Nephron progenitor cell (in vitro differentiated cells): ENCODE data around the gene LMO3.

Experiments used
- DNase-seq: peaks from one replicate; pipeline ENCODE4 v3.0.0; 2021
- H3K27ac Mint-ChIP-seq: 2 replicates; pipeline ENCODE4 v1.8.0; 2021; ENCODE audit warnings: mild to moderate bottlenecking, moderate library complexity, mixed read lengths
- H3K27me3 Mint-ChIP-seq: 2 replicates; pipeline ENCODE4 v1.8.0; 2021; ENCODE audit warnings: mild to moderate bottlenecking, low read depth, mixed read lengths; ENCODE audit not compliant: poor library complexity
- H3K36me3 Mint-ChIP-seq: 2 replicates; pipeline ENCODE4 v1.8.0; 2021; ENCODE audit warnings: low read depth, mixed read lengths
- H3K4me1 Mint-ChIP-seq: 2 replicates; pipeline ENCODE4 v1.8.0; 2021; ENCODE audit warnings: mixed read lengths
- H3K4me3 Mint-ChIP-seq: 2 replicates; pipeline ENCODE4 v1.8.0; 2021; ENCODE audit warnings: mild to moderate bottlenecking, moderate library complexity, mixed read lengths
- H3K9me3 Mint-ChIP-seq: 2 replicates; pipeline ENCODE4 v1.8.0; 2021; ENCODE audit warnings: mild to moderate bottlenecking, moderate library complexity, mixed read lengths
- CTCF ChIP-seq: fragments of 200-600 bp; sonication (generic); IDR thresholded peaks from 2 replicates; pipeline ENCODE4 v1.5.0; 2021; ENCODE audit warnings: antibody characterized with exemption

The LMO3 gene

GRCh38 chr12:16606117-16606200, at the start of gene LMO3:
Gene LMO3, minus strand, starts transcription at chr12:16606162. Its CDS starts 5,302 bp downstream, at chr12:16600860.
- Mint-ChIP-seq H3K36me3 (no peaks in the 10 kb centered on the region), H3K4me1 (peaks cover 78% of the 10 kb centered on the region), H3K27me3 (peaks cover 69% of the 10 kb centered on the region)

GRCh38 chr12:16636435-16637055, 30.6 kb upstream of the LMO3 start:
- H3K27ac Mint-ChIP-seq = no peak overlapping the region
- H3K9me3 Mint-ChIP-seq = peaks cover 4% of the 10 kb centered on the region
- H3K4me1 Mint-ChIP-seq = no peaks in the 10 kb centered on the region
- H3K27me3 Mint-ChIP-seq = no peaks in the 10 kb centered on the region
- no peak overlapping the region for H3K4me3 Mint-ChIP-seq
- TF ChIP-seq CTCF = no peak
- H3K36me3 Mint-ChIP-seq = no peaks in the 10 kb centered on the region
- no peak for DNase-seq

More at GRCh38 chr12:16606117-16606200, at the start of gene LMO3:
- H3K27ac Mint-ChIP-seq = peak within 1 kb of the TSS; percentile 1
- peak within 1 kb of the TSS; percentile 92 for H3K4me3 Mint-ChIP-seq
- no peak for DNase-seq
- H3K9me3 Mint-ChIP-seq = no peaks in the 10 kb centered on the region
- no peak for TF ChIP-seq CTCF

- DNase-seq = no peak
- no peak overlapping the region for H3K27ac Mint-ChIP-seq
- H3K36me3 Mint-ChIP-seq = no peaks in the 10 kb centered on the region
- TF ChIP-seq CTCF = no peak
- no peaks in the 10 kb centered on the region for H3K27me3 Mint-ChIP-seq
- no peak overlapping the region for H3K4me3 Mint-ChIP-seq
- no peaks in the 10 kb centered on the region for H3K9me3 Mint-ChIP-seq
- H3K4me1 Mint-ChIP-seq = no peaks in the 10 kb centered on the region
Observed at GRCh38 chr12:16634786-16635185, 28.8 kb upstream of the LMO3 start.

- Mint-ChIP-seq H3K27ac (no peak overlapping the region), H3K27me3 (no peaks in the 10 kb centered on the region)
Observed at GRCh38 chr12:16626991-16627390, 21.0 kb upstream of the LMO3 start.

GRCh38 chr12:16622338-16622737, 16.4 kb upstream of the LMO3 start:
- DNase-seq = no peak
- no peaks in the 10 kb centered on the region for H3K27me3 Mint-ChIP-seq
- no peak overlapping the region for H3K4me3 Mint-ChIP-seq
- H3K36me3 Mint-ChIP-seq = no peaks in the 10 kb centered on the region
- no peak overlapping the region for H3K27ac Mint-ChIP-seq
- no peak for TF ChIP-seq CTCF
- H3K9me3 Mint-ChIP-seq = no peaks in the 10 kb centered on the region
- H3K4me1 Mint-ChIP-seq = no peaks in the 10 kb centered on the region

More at GRCh38 chr12:16626991-16627390, 21.0 kb upstream of the LMO3 start:
- Mint-ChIP-seq H3K9me3 (no peaks in the 10 kb centered on the region), H3K4me1 (no peaks in the 10 kb centered on the region), H3K36me3 (no peaks in the 10 kb centered on the region), H3K4me3 (no peak overlapping the region)
- no peak for DNase-seq
- no peak for TF ChIP-seq CTCF

- DNase-seq = no peak
- Mint-ChIP-seq H3K9me3 (no peaks in the 10 kb centered on the region), H3K27me3 (no peaks in the 10 kb centered on the region), H3K4me3 (no peak overlapping the region), H3K36me3 (no peaks in the 10 kb centered on the region), H3K4me1 (no peaks in the 10 kb centered on the region), H3K27ac (no peak overlapping the region)
- no peak for TF ChIP-seq CTCF
Observed at GRCh38 chr12:16619537-16619936, 13.6 kb upstream of the LMO3 start.
